GM19463 (cell line): ENCODE results near the gene NGB.

Source experiments
- ATAC-seq: cut with Tn5 transposase; IDR thresholded peaks from one replicate; pipeline ENCODE4 v1.9.1; 2021; ENCODE audit warnings: mild to moderate bottlenecking, moderate library complexity; ENCODE audit not compliant: unreplicated experiment

The NGB gene

DNA sequence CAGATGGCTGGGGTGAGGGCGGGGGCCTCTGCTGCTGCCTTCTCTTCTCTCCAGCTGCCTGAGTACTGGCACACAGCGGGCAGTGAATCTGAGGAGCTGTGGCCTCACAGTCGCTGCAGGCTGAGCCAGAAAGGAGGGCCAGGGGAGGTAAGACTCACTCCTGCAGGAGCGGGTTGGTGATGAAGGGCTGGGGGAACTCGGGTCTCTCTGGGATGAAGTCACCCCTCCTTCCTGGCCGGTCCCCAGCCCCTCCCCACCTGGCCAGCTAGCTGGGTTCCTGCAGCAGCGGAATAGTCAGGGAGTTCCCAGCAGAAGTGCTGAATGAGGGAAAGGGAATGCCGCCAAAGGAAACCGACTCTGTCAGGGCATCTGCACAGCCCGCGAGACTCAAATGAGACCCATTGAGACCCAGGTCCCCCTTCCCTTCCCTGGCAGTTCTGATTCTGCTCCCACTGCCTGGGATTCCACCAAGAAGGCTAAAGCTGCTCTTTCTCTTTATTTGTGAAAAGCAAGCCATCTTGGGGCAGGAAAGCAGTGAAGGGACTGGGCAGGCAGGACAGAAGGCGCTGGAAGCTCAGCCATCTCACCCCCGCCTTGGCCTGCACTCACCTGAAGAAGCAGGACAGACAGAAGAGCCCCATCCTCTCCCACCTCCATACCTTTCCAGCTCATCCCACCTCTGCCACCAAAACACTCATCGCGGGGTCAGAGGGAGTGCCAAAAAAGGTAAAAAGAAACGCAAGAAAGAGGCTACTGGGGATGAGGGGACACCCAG lies 5.3 kb downstream of the NGB start:
- no peak for ATAC-seq

DNA sequence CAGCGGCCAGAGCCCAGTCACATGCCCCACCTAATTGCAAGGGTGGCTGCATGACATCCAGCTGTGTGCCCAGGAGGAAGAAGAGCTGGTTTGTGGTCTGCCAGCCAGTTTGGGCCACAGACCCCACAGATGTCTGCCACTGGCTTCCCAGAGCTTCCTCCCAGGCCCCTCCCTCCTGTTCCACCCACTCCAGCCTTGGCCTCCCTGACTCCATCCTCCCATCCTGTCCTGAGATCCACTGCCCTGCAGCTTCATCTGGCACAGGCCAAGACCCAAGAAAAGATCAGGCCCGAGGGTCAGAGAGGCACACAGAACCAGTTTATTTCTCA lies 5.9 kb downstream of the NGB start:
- no peak for ATAC-seq

DNA sequence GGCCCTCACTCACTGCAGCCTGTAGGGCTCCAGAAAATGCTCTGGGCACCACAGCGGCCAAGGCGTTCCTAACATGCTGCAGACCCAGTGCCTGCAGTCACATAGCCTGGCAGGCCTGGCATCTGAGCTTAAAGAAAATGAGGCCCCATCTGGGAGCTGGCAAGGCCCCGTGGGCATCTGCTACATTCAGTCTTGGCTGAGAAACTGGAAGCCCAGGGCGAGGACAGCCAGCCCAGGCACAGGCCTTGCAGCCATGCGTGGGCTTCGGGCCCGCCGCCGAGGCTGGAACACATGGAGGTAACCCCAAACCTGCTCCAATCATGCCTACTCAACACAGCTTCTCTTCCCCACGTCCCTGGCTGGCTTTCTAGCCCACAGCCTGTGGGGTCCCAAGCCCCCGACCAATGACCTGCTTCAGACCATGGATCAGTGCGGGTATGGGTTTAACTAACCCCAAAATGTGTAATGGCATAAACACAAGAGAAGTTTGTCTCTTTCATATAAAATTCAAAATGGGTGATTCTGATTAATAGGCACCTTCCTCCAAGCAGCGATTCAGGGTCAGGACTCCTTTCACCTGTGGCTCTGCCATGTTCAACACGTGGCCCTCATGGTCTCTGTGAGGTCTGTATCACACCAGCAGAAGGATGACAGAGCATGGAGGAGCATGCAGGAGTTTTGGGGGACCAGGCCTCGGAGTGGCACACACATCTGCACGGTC lies 6.4 kb downstream of the NGB start:
- no peak for ATAC-seq

DNA sequence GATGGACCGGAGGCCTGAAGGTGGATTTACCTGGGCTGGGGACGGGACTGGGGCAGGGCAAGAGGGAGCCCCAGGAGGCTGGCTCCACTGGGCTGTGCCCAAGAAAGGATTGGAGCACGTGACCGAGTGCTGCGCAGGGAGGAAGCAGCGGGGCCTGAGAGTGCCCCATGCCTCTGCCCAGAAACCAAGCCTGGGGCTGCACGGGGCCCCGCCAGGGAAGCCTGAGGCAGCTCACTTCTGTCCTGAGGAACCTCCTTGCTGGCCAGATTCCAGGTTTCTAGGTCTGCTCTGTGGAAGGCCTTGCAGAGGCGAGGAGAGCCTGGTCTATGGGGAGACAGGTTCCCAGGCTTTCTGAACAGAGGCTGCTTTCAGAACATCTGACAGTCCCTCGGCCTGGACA lies 10.4 kb downstream of the NGB start:
- no peak for ATAC-seq

DNA sequence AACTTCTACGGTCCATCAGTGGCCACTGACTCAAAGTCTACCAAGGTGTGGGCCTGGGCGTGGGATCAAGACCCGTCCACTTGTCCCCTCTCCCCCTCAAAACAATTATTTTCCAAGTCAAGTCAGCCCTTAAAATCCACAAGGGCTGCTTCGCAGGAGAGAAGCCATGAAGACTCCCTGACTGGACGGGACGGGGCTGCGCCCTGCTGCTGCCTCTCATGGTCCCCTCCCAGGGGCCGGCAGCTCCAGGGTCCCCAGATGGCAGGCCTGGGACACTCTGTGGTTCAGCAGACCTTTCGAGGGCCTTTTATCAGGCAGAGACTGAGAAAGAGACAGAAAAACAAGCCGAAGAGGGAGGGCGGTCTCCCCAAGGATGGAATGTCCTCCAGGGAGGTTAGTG lies 10.8 kb downstream of the NGB start:
- ATAC-seq: no peak

DNA sequence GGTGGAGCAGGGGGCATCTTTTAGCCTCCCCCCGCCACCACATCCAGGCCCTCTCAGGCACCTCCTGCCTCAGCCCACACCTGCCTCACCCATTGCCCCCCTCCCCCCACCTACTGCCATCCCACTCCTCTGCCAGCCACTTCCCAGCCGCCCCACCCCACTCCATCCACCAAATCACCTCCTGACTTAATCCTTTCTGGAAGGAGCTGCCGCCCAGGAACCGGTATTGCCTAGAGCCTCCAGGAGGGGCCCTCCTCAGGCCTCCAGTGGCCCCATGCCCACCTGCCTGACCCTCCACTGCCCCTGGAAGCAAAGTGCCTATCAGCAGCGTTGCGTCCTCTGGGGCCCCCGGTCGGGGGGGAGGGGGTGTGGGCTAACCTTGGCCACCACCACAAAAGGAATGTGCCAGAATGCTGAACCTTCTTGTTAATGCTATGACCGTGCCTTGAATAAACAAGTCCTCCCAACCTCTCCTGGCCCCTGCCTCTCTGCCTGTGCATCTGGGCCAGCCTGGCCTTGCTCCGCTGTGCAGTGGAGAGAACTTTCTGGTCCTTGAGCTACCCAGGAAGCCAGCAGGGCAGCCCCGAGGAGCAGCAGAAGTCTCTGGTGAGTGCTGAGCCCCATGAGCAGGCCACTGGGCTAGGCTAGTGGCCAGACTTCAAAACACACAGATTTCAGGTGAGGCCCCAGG lies 11.8 kb downstream of the NGB start:
- no peak for ATAC-seq

DNA sequence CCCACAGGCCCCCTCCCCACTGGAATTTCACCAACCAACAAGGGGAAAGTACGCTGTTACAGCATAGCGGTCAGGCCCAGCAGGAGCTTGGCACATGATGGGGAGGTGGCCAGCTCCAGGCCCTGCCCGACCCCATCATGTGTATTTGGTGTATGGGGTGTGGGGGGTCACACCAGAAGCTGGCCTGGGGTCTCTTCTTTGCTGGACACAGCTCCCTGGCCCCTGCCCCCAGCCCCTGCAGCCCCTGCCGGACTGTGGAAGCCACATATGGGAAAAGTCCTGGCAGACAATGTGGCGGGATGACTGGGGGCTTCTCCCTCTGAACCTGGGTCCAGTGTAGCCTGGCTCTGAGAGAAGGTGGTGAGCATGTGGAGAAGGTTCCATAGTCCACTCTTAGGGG lies 12.4 kb downstream of the NGB start:
- no peak for ATAC-seq

DNA sequence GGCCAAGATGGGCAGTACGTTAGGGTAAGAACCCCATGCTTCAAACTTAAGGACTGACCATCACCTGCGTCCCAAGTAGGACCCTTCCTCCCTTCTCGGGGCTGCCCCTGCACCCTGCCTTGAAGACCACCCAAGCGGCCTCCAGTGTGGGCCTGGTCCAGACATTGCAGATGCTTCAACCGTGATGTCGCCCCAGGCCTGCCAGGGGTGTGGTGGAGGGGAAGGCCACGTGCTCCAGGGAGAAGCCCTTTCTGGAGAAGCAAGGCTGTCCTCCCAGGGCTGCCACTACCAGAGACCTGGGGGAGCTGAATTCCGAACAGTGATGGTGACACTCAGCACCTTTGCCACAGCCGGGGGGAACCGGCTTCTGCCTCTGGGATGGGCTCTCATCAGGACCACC lies 13.3 kb downstream of the NGB start:
- ATAC-seq: no peak

DNA sequence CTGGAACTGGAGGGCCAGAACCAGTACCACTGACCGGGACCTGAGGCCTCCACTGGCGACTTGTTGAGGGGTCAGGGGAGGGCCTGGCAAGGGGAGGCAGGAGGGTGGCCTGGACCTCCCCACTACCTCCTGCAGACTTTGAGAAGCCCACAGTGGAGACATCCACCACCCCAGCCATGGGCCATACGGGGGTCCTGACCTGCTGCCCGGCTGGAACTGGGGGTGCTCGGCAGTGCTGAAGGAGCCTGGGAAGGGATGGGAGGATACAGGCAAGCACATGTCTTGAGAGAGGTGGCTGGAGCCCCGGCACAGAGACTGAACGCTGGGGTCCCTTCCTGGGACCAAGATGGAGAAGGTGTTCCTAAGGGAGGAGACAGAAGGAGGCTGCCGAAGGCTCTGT lies 14.3 kb downstream of the NGB start:
- no peak for ATAC-seq

DNA sequence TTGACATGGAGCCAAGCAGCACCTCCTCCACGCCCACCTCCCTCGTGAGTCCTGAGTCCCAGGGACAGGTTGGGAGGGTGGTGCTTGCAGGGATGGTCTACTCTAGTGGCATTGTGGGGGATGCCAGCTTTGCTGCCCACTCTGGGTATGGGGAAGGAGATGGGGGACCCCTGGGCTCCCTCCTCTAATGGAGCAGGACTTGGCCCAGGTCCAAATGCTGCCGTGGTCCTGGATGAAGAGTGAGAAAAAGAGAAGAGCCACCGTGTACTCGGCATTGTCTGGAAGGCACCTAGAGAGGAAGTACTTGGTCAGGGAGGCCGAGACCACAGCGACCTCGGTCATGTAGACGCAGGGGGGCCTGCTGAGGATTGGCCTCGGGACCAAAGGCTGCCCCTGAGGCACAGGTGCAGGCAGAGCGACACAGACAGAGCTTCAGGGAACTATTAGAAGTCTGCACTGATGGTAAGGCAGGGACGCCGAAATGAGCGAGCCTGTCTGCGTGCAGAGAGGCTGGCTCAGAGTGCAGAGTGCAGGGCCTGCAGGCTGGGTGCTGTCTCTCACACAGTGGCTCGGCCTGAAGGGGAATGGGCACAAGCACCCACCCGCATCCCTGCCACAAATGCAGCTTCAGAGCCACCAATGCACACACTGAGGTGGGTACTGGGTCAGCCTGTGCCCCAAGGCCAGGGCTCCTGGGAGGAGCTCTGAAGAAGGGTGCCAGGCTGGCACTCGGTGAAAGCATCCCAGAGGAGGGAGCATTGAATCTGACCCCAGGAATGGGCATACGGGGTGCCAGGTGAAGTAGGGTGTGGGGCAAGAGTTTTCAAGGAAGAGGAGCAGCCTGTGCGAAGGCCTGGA lies 17.4 kb downstream of the NGB start:
- ATAC-seq: no peak

DNA sequence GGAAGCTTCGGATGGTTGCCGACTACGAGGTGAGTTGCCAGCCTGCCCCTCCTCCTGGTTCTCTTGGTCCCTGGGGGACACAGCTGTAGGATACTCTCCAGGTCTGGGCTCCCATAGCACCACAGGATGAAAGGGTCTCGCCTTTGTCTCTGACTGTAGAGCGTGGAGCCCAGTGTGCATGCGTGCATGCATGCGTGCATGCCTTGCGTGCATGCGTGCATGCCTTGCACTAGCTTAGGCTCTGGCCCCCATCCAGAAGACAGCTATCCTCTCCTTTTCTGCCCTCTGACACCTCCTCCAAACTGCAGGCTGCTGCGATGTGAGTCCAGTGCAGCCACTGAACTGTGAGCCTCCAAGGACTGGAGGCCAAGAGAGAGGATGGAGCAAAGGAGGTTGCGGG lies 19.1 kb downstream of the NGB start:
- no peak for ATAC-seq

DNA sequence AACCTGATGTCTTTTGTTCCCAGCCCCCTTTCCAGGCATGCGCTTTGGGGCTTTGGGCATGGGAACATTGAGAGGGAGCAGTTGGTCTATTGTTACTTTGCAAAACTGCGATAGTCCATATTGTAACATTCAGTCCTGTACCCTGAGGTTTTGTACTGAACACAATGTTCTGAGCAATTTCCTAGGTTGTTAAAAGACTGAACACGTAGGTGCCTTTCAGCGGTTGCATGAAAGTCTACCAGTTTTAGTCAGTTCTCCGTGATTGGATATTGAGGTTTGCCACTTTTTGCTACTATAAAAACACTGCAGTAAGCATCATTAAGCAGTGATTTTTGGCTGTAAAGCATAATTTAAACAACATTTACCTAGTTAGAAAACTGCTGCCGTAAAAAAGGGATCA lies 20.1 kb downstream of the NGB start:
- ATAC-seq: no peak

DNA sequence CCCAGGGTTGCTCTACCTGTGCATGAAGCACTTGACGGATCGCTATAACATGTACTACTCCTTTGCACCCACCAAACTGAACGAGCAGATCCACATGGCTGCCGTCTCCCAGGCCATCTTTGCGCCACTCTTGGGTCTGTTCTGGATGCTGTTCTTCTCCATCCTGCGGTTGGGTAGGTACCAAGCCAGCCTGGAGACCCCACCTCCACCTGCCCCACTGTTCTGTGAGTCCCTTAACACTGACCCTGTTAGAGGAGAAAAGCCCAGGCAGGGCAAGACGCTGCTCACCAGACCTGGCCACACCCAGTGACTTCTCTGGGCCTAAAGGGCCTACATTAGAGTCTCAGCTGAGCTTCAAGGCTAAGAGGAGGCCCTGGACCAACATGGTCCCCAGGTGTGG lies 21.7 kb downstream of the NGB start:
- no peak for ATAC-seq

DNA sequence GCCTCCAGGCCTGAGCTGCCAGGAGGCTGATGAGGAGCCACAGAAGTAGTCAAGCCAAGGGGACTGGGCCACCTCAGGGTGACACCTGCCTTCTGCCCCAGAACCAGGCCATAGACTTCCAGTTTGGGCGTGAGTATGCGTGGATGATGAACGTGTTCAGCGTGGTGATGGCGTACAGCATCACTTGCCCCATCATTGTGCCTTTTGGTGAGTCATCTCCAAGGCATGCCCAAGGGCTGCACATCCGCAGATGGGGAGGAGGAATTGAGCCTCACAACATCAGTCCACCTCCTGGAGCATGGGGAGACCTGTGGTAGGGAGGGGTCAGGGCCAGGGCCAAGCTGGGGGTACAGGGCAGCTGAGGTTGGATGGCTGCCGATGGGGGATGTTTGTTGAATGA lies 22.3 kb downstream of the NGB start:
- ATAC-seq: no peak

DNA sequence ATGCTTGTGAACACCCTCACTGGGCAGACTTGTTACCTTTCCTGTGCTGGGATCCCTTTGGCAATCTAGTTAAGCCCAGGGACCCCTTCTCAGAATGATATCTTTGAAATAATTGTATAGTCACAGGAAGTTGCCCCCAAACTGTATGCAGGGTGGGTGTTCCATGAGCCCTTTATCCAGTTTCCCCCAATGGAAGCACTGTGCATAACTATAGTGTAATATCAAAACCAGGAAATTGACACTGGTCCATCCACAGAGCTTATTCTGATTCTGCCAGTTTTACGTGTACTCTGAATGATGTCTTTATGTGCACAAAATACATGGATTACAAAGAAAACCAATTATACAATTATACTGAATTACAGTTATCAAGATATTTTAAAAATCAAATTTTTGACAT lies 24.2 kb downstream of the NGB start:
- ATAC-seq: no peak

DNA sequence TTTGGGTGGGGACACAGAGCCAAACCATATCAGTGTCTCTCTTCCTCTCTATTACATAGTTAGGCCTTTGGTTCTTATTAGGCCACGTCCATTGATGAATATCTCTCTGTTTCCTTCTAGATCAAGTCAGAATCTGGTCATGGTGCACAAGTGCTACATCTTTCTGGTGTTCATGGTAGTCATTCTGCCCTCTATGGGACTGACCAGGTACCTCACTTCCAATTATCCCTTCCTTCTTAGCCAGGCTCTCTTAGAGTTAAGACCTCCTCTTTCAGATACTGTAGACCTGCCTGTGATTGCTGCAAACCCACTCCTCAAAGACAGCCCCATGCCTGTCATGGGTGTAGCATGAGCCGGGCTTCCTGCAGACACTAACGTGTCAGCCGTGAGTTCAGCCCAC lies 25.2 kb downstream of the NGB start:
- ATAC-seq: no peak

DNA sequence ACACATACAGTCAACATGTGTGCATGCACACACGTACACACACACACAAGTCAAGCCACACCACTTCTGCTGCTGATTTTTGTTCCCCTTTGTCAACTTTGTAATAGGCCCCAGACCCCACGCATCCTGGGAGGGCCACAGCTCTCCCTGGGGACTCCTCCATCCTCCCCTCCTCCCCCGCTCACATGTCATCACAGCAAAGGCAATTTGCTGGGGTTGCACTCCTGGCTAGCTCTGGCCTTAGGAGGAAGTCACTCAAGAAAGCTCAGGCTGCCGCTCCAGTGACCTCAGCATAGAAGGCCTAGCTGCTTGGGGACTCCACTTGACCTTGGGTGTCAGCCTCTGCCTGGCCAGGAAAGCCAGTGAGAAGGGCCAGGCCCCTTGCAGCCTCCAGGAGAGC lies 27.2 kb downstream of the NGB start:
- ATAC-seq: no peak

DNA sequence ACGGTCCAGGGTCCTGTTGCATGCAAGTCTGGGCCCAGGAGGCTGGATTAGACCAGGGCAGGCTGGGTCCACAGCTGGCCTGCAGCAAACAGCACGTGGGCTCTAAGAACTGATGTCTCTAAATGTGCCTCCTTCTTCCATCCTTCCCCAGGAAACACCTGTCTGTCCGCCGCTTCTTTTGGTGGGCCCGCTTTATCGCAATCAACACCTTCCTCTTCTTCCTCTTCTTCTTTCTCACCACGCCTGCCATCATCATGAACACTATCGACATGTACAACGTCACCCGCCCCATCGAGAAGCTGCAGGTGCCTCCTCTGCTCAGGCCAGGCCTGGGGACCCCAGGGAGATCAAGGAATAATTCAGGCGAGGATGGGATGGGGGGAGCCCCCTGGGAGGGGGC lies 28.3 kb downstream of the NGB start:
- ATAC-seq: no peak

DNA sequence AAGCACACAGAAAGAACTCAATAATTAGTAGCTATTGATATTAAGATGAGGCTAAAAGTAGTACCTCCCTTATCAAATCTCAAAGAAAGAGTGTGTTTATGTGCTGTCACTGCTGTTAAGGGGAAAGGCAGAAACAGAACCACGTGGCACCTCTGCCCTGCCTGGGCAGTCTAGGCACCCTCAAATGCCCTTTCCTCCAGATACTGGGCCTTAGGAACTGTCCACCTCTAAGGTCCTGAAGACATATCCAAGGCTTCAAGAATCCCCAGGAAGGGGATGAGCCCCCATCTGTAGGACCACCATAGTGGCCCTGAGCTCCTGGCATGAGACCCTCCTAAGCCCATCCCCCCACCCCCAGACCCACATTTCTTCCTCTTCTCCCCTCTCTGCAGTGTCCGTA lies 29.1 kb downstream of the NGB start:
- ATAC-seq: no peak

DNA sequence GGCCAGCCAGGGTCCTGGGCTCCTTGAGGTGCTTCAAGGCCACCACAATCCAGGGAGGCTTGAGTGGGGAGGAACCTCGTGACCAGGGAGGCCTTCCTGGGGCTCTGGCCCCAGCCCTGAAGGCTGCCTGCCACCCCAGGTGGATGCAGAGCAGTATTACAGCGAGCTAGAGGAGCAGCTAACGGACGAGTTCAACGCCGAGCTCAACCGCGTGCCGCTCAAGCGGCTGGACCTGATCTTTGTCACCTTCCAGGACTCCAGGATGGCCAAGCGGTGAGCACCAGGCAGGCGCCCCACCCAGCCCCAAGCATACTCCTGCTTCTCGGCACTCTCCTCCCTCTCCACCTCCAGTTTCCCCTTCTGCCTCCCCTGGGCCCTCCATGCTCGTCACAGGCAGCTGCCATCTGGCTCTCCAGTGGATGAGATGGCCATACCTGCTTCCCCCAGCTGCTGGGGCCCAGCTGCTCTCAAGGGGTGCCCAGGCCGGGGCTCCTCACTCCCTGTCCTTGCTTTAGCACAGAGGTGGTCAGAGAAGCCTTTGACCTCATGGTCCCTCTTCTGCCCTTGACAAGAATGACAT lies 30.6 kb downstream of the NGB start:
- ATAC-seq: no peak

DNA sequence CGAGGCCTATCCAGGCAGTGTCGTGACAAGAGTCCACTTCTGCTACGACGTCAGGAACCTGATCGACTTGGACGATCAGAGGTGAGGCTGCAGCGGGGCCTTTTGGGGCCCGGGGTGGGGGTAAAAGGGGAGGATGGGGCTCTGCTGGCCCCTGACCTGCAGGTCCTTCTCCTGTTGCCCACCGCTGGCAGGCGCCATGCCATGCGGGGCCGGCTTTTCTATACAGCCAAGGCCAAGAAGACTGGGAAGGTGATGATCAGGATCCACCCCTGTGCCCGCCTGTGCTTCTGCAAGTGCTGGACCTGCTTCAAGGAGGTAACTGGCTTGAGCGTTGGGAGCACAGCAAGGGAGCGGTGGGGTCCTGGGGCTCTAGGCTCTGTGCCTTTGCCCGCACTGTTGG lies 31.6 kb downstream of the NGB start:
- ATAC-seq: no peak
